ENCODE results near the gene ABI2.

The ABI2 gene

GRCh38 chr2:203399031-203399430, 70.8 kb downstream of the ABI2 start:
- Histone ChIP-seq H3K36me3 (ENCODE audit: control insufficient read depth, insufficient read depth, low read length) (peaks cover 1% of the 10 kb centered on the region), H3K27me3 (replicated peaks; ENCODE audit: control insufficient read depth, insufficient read depth, low read length) (no peaks in the 10 kb centered on the region), H3K4me3 (replicated peaks; ENCODE audit: low read depth, low read length) (no peak overlapping the region)
- DNase-seq (ENCODE audit: extremely low read depth, insufficient read length), result no peak
- no peak for TF ChIP-seq CTCF (IDR thresholded peaks at IDR 0.05; ENCODE audit: insufficient read depth, low read length, poor library complexity, severe bottlenecking)

GRCh38 chr2:203400805-203401585, 72.8 kb downstream of the ABI2 start:
- no peak for TF ChIP-seq CTCF (IDR thresholded peaks at IDR 0.05; ENCODE audit: insufficient read depth, low read length, poor library complexity, severe bottlenecking)
- no peaks in the 10 kb centered on the region for H3K27me3 ChIP-seq (replicated peaks; ENCODE audit: control insufficient read depth, insufficient read depth, low read length)
- DNase-seq (ENCODE audit: extremely low read depth, insufficient read length), result no peak
- no peaks in the 10 kb centered on the region; the same call in none of the 2 replicates for H3K36me3 ChIP-seq (ENCODE audit: control insufficient read depth, insufficient read depth, low read length)
- no peak overlapping the region for H3K4me3 ChIP-seq (replicated peaks; ENCODE audit: low read depth, low read length)

- no peak for DNase-seq (ENCODE audit: extremely low read depth, insufficient read length)
- TF ChIP-seq CTCF (IDR thresholded peaks at IDR 0.05; ENCODE audit: insufficient read depth, low read length, poor library complexity, severe bottlenecking), result no peak
- no peaks in the 10 kb centered on the region; the same call in 1 of the 2 replicates for H3K36me3 ChIP-seq (ENCODE audit: control insufficient read depth, insufficient read depth, low read length)
- no peaks in the 10 kb centered on the region for H3K27me3 ChIP-seq (replicated peaks; ENCODE audit: control insufficient read depth, insufficient read depth, low read length)
- no peak overlapping the region for H3K4me3 ChIP-seq (replicated peaks; ENCODE audit: low read depth, low read length)
Observed at GRCh38 chr2:203404996-203405395, 76.8 kb downstream of the ABI2 start.

- no peak for DNase-seq (ENCODE audit: extremely low read depth, insufficient read length)
- Histone ChIP-seq H3K36me3 (ENCODE audit: control insufficient read depth, insufficient read depth, low read length) (no peaks in the 10 kb centered on the region; the same call in 1 of the 2 replicates), H3K27me3 (replicated peaks; ENCODE audit: control insufficient read depth, insufficient read depth, low read length) (no peaks in the 10 kb centered on the region), H3K4me3 (replicated peaks; ENCODE audit: low read depth, low read length) (no peak overlapping the region)
- no peak for TF ChIP-seq CTCF (IDR thresholded peaks at IDR 0.05; ENCODE audit: insufficient read depth, low read length, poor library complexity, severe bottlenecking)
Observed at GRCh38 chr2:203407496-203407895, 79.3 kb downstream of the ABI2 start.

GRCh38 chr2:203412546-203413331, 84.5 kb downstream of the ABI2 start:
- Histone ChIP-seq H3K4me3 (replicated peaks; ENCODE audit: low read depth, low read length) (no peak overlapping the region), H3K27me3 (replicated peaks; ENCODE audit: control insufficient read depth, insufficient read depth, low read length) (no peaks in the 10 kb centered on the region), H3K36me3 (ENCODE audit: control insufficient read depth, insufficient read depth, low read length) (no peaks in the 10 kb centered on the region; the same call in none of the 2 replicates)
- no peak for DNase-seq (ENCODE audit: extremely low read depth, insufficient read length)
- no peak for TF ChIP-seq CTCF (IDR thresholded peaks at IDR 0.05; ENCODE audit: insufficient read depth, low read length, poor library complexity, severe bottlenecking)
